Liver (tissue), 9 donors: ENCODE results near the gene RANBP17. TPM values are rescaled to one million over a fixed set of nuclear protein-coding genes. Genes with fewer than 3 reads are reported as not detected.

ENCODE experiments used
- DNase-seq: peaks from one replicate; pipeline ENCODE4 v3.0.0-alpha.2; 2017; ENCODE audit warnings: low spot score
- H3K27ac ChIP-seq, 2 donors: one replicate each; pipeline ENCODE4 v1.7.0; 2013; ENCODE audit warnings: inconsistent platforms in 2 of 2, low read length in 2 of 2, control low read depth in 1 of 2, low read depth in 1 of 2, mild to moderate bottlenecking in 1 of 2
- H3K27me3 ChIP-seq, 4 donors: one replicate each; pipeline versions ENCODE4 v1.6.1 to v1.7.0; 2013; ENCODE audit warnings: low read length in 3 of 4, inconsistent platforms in 1 of 4, mild to moderate bottlenecking in 1 of 4, moderate library complexity in 1 of 4; ENCODE audit not compliant: control insufficient read depth in 4 of 4, insufficient read depth in 4 of 4
- H3K36me3 ChIP-seq, 4 donors: one replicate each; pipeline versions ENCODE4 v1.6.1 to v1.7.0; 2013; ENCODE audit warnings: low read length in 3 of 4, mild to moderate bottlenecking in 3 of 4, low read depth in 1 of 4, moderate library complexity in 1 of 4; ENCODE audit not compliant: control insufficient read depth in 4 of 4, insufficient read depth in 3 of 4
- H3K4me1 ChIP-seq, 4 donors: one replicate each; pipeline versions ENCODE4 v1.6.1 to v1.7.0; 2013; ENCODE audit warnings: low read length in 3 of 4, mild to moderate bottlenecking in 3 of 4, moderate library complexity in 1 of 4; ENCODE audit not compliant: control insufficient read depth in 4 of 4, insufficient read depth in 4 of 4
- H3K4me3 ChIP-seq, 3 donors: one replicate each; pipeline versions ENCODE4 v1.6.1 to v1.7.0; 2013; ENCODE audit warnings: low read length in 3 of 3, control low read depth in 1 of 3, low read depth in 1 of 3, mild to moderate bottlenecking in 1 of 3
- H3K9ac ChIP-seq, 2 donors: one replicate each; pipeline ENCODE4 v1.7.0; 2013; ENCODE audit warnings: low read length in 2 of 2, mild to moderate bottlenecking in 2 of 2, moderate library complexity in 2 of 2, control low read depth in 1 of 2, low read depth in 1 of 2
- H3K9me3 ChIP-seq, 4 donors: one replicate each; pipeline versions ENCODE4 v1.6.1 to v1.7.0; 2013; ENCODE audit warnings: low read length in 3 of 4; ENCODE audit not compliant: control insufficient read depth in 4 of 4
- ATF3 ChIP-seq: IDR thresholded peaks from 2 replicates; pipeline ENCODE4 v1.6.1; 2016; ENCODE audit warnings: antibody characterized with exemption
- CTCF ChIP-seq: fragments of 150-350 bp; IDR thresholded peaks from 2 replicates; pipeline ENCODE4 v1.5.1; 2017; ENCODE audit warnings: improper control_type of control experiment, low read depth, low read length; ENCODE audit not compliant: missing input control
- EGR1 ChIP-seq, 2 donors: IDR thresholded peaks; 2 replicates each; pipeline ENCODE4 v1.6.1; 2016 to 2018; ENCODE audit warnings: antibody characterized with exemption in 2 of 2, low read depth in 2 of 2
- FOXA1 ChIP-seq: IDR thresholded peaks from 2 replicates; pipeline ENCODE4 v1.6.1; 2016; ENCODE audit warnings: antibody characterized with exemption
- FOXA2 ChIP-seq: IDR thresholded peaks from 2 replicates; pipeline ENCODE4 v1.6.1; 2016; ENCODE audit warnings: antibody characterized with exemption
- GABPA ChIP-seq, 2 donors: IDR thresholded peaks in 1 of 2; conservative IDR thresholded peaks in 1 of 2; 2 replicates each; pipeline ENCODE4 v1.6.1; 2016; ENCODE audit warnings: antibody characterized with exemption in 2 of 2, mild to moderate bottlenecking in 1 of 2, moderate library complexity in 1 of 2
- HNF4A ChIP-seq, 2 donors: conservative IDR thresholded peaks; 2 replicates each; pipeline ENCODE4 v1.6.1; 2016; ENCODE audit warnings: antibody characterized with exemption in 2 of 2, mild to moderate bottlenecking in 2 of 2
- HNF4G ChIP-seq: IDR thresholded peaks from 2 replicates; pipeline ENCODE4 v1.6.1; 2016; ENCODE audit warnings: antibody characterized with exemption
- JUND ChIP-seq, 2 donors: IDR thresholded peaks; 2 replicates each; pipeline ENCODE4 v1.6.1; 2016; ENCODE audit warnings: antibody characterized with exemption in 2 of 2
- MAX ChIP-seq: IDR thresholded peaks from 2 replicates; pipeline ENCODE4 v1.6.1; 2016; ENCODE audit warnings: antibody characterized with exemption
- NR2F2 ChIP-seq: IDR thresholded peaks from 2 replicates; pipeline ENCODE4 v1.6.1; 2016; ENCODE audit warnings: antibody characterized with exemption
- RAD21 ChIP-seq, 2 donors: IDR thresholded peaks; 2 replicates each; pipeline ENCODE4 v1.6.1; 2016; ENCODE audit warnings: antibody characterized with exemption in 2 of 2, mild to moderate bottlenecking in 2 of 2
- REST ChIP-seq: IDR thresholded peaks from 2 replicates; pipeline ENCODE4 v1.6.1; 2016; ENCODE audit warnings: antibody characterized with exemption, mild to moderate bottlenecking
- RXRA ChIP-seq, 2 donors: IDR thresholded peaks; 2 replicates each; pipeline ENCODE4 v1.6.1; 2017 to 2018; ENCODE audit warnings: antibody characterized with exemption in 2 of 2, mild to moderate bottlenecking in 1 of 2
- SP1 ChIP-seq: IDR thresholded peaks from 2 replicates; pipeline ENCODE4 v1.6.1; 2018; ENCODE audit warnings: antibody characterized with exemption, mild to moderate bottlenecking
- TAF1 ChIP-seq: conservative IDR thresholded peaks from 2 replicates; pipeline ENCODE4 v1.6.1; 2016; ENCODE audit warnings: antibody characterized with exemption, mild to moderate bottlenecking
- YY1 ChIP-seq: IDR thresholded peaks from 2 replicates; pipeline ENCODE4 v1.6.1; 2016; ENCODE audit warnings: antibody characterized with exemption, mild to moderate bottlenecking
- ZBTB33 ChIP-seq: IDR thresholded peaks from 2 replicates; pipeline ENCODE4 v1.6.1; 2016; ENCODE audit warnings: antibody characterized with exemption
- WGBS: extraction: QIAGEN DNeasy Blood & Tissue Kit; methylation state at CpG from one replicate; pipeline ENCODE4 v1.1.7; 2013; 5-methylcytosine and 5-hydroxymethylcytosine counted together
- polyA plus RNA-seq, 2 donors: library from polyadenylated mRNA; stranded (reverse) in 1 of 2; unstranded in 1 of 2; fragments of 200-250 nt in 1 of 2; fragments of >200 nt in 1 of 2; fragmentation: Nextera tagmentation in 1 of 2; extraction: Ambion mirVana in 1 of 2; gene quantifications; one replicate each; pipeline versions ENCODE4 v1.2.1 to v1.2.3, GENCODE V29; 2013 to 2015
- total RNA-seq, 2 donors: library from RNA; depleted of rRNA; stranded (reverse); fragments of >200 nt; gene quantifications; one replicate each; pipeline ENCODE4 v1.2.3, GENCODE V29; 2014
- donor health status: healthy.
- donor health status: healthy.
- donor health status: healthy.
- donor health status: healthy.
- donor health status: healthy.

RANBP17 gene
- total and polyA plus RNA-seq, 4 donors: 0.83 to 10.8 (median 7.9) TPM

GRCh38 chr5:171275841-171276544 lies 414.2 kb downstream of the RANBP17 start:
- WGBS: 89% methylated on average over 5 of the region's 5 CpGs
- Histone ChIP-seq H3K27ac (no peak overlapping the region), H3K4me1 (no peaks in the 10 kb centered on the region), H3K36me3 (no peaks in the 10 kb centered on the region), H3K27me3 (no peaks in the 10 kb centered on the region), H3K9ac (no peak overlapping the region), H3K4me3 (no peak overlapping the region), H3K9me3 (no peaks in the 10 kb centered on the region)
- TF ChIP-seq NR2F2 (no peak), HNF4A (conservative IDR thresholded peaks at IDR 0.05) (no peak), REST (no peak), YY1 (no peak), ZBTB33 (no peak), FOXA1 (no peak), FOXA2 (no peak), TAF1 (no peak), EGR1 (IDR thresholded peaks at IDR 0.05; ENCODE audit: low read depth in 2 of 2) (no peak)
- no peak for DNase-seq

GRCh38 chr5:171283753-171284152 lies 421.9 kb downstream of the RANBP17 start:
- no peak overlapping the region for H3K9ac ChIP-seq
- H3K4me1 ChIP-seq: no peaks in the 10 kb centered on the region
- no peaks in the 10 kb centered on the region for H3K27me3 ChIP-seq
- H3K36me3 ChIP-seq: no peaks in the 10 kb centered on the region
- no peak for TF ChIP-seq GABPA (IDR thresholded peaks at IDR 0.05 in 1 of 2, conservative IDR thresholded peaks at IDR 0.05 in 1 of 2)
- TF ChIP-seq RAD21 (IDR thresholded peaks at IDR 0.05): no peak
- no peak for TF ChIP-seq EGR1 (IDR thresholded peaks at IDR 0.05; ENCODE audit: low read depth in 2 of 2)
- TF ChIP-seq FOXA1: no peak
- no peak for TF ChIP-seq HNF4A (conservative IDR thresholded peaks at IDR 0.05)
- no peak for TF ChIP-seq RXRA (IDR thresholded peaks at IDR 0.05)
- TF ChIP-seq CTCF: no peak
- no peak for TF ChIP-seq REST
- TF ChIP-seq NR2F2: no peak
- no peak for TF ChIP-seq TAF1
- no peak for TF ChIP-seq ZBTB33
- no peak for TF ChIP-seq MAX
- TF ChIP-seq YY1: no peak
- no peak for TF ChIP-seq ATF3
- no peak for TF ChIP-seq JUND (IDR thresholded peaks at IDR 0.05)
- TF ChIP-seq HNF4G: no peak
- no peak for TF ChIP-seq SP1
- TF ChIP-seq FOXA2: no peak
- H3K4me3 ChIP-seq: no peak overlapping the region
- 87% methylated on average over 7 of the region's 7 CpGs for WGBS
- DNase-seq: no peak
- no peak overlapping the region for H3K27ac ChIP-seq
- H3K9me3 ChIP-seq: no peaks in the 10 kb centered on the region
